Mesothelial cell of epicardium (in vitro differentiated cells): ENCODE data around the gene ADA. TPM values are rescaled to one million over a fixed set of nuclear protein-coding genes. Genes with fewer than 3 reads are reported as not detected.
"Not testable (repeated sequence)": the region's sequence is repeated elsewhere in the genome, so short reads cannot be mapped to it uniquely, and the experiment has no call there.

Source experiments
- DNase-seq, 2 experiments: peaks; one replicate each; pipeline ENCODE4 v3.0.0; 2021; ENCODE audit warnings: low spot score in 2 of 2; ENCODE audit not compliant: unreplicated experiment in 2 of 2
- H3K27ac Mint-ChIP-seq: 2 replicates; pipeline ENCODE4 v1.8.0; 2021; ENCODE audit warnings: mixed read lengths
- H3K27me3 Mint-ChIP-seq: 2 replicates; pipeline ENCODE4 v1.8.0; 2021; ENCODE audit warnings: low read depth, mixed read lengths
- H3K36me3 Mint-ChIP-seq: 2 replicates; pipeline ENCODE4 v1.8.0; 2021; ENCODE audit warnings: mixed read lengths
- H3K4me1 Mint-ChIP-seq: 2 replicates; pipeline ENCODE4 v1.8.0; 2021; ENCODE audit warnings: mixed read lengths
- H3K4me3 Mint-ChIP-seq: 2 replicates; pipeline ENCODE4 v1.8.0; 2021; ENCODE audit warnings: mild to moderate bottlenecking, moderate library complexity, mixed read lengths
- H3K9me3 Mint-ChIP-seq: 2 replicates; pipeline ENCODE4 v1.8.0; 2021; ENCODE audit warnings: mixed read lengths
- total RNA-seq: library from RNA; stranded (reverse); gene quantifications from 3 replicates; pipeline ENCODE4 v1.2.1, GENCODE V29; 2021
- TF ChIP-seq, protein P1 (sequence below): fragments of 200-600 bp; sonication (generic); IDR thresholded peaks from one replicate; pipeline ENCODE4 v1.5.0; 2021; ENCODE audit warnings: antibody characterized with exemption; ENCODE audit not compliant: unreplicated experiment

ADA gene
- 21.7 to 23.1 TPM (median 22.5 TPM) in 3 replicates for total RNA-seq

DNA sequence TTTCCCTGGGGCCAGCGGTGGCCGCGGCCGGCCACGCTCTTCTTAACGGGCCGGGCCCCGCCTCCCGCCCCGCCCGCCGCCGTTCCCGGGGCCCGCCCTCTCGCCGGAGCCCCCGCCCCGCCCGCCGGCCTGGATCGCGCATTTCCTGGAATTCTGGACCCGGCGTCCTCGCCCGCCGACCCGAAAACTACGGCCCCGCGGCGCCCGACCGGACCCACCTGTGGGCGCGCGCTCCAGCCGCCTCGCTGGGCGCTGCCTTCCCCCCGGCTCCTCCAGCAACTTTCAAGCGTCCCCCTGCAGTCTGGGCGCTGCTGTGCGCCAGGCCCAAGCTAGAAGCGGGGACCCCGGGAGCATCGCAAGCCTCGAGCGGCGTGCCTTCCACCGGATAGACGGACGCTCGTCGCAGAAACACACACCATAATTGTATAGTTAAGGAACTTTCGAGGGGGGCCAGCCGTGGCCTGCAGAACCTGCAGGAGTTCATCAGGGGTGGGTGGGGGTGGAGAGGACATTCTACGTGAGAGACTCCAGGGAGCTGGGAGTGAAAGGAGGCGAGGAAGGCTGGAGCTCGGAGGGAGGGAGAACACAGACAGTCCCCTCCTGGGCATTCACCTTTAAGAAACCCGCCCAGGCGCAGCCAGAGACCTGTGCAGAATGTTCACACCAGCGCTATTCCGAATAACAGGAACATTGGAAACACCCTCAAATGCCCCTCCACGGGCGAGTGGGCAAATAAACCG lies at the start of gene ADA:
TSS of gene ADA (minus strand) at position 16 of the 740 bp plus-strand sequence. CDS start 92 bp downstream, outside the sequence.
- H3K4me3 Mint-ChIP-seq = peak within 1 kb of the TSS; percentile 70

DNA sequence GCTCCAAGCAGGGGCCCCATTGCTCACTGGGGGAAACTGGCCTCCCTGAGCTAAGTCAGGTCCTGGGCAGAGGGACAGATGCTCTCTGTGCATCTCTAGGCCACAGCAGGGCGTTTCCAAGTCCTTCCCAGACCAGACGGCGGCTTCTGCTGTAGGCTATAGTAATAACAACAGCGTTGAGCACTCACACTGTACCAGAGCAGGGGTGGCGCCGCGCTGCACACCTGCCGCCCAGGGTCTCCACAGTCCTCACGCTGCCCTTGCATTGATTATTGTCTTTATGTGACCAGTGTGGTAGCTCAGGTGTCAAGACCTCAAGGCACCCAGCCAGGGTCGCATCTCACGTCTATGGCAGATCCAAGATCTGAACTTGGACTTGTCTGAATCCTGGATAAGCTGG lies 48.8 kb upstream of the ADA start:
- no peak overlapping the region for H3K4me3 Mint-ChIP-seq
- H3K27ac Mint-ChIP-seq = no peak overlapping the region
- no peak for DNase-seq
- H3K27me3 Mint-ChIP-seq = no peaks in the 10 kb centered on the region
- peaks cover 10% of the 10 kb centered on the region for H3K4me1 Mint-ChIP-seq
- TF ChIP-seq, protein P1, sequence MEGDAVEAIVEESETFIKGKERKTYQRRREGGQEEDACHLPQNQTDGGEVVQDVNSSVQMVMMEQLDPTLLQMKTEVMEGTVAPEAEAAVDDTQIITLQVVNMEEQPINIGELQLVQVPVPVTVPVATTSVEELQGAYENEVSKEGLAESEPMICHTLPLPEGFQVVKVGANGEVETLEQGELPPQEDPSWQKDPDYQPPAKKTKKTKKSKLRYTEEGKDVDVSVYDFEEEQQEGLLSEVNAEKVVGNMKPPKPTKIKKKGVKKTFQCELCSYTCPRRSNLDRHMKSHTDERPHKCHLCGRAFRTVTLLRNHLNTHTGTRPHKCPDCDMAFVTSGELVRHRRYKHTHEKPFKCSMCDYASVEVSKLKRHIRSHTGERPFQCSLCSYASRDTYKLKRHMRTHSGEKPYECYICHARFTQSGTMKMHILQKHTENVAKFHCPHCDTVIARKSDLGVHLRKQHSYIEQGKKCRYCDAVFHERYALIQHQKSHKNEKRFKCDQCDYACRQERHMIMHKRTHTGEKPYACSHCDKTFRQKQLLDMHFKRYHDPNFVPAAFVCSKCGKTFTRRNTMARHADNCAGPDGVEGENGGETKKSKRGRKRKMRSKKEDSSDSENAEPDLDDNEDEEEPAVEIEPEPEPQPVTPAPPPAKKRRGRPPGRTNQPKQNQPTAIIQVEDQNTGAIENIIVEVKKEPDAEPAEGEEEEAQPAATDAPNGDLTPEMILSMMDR = no peak
- H3K9me3 Mint-ChIP-seq = no peaks in the 10 kb centered on the region
- H3K36me3 Mint-ChIP-seq = no peaks in the 10 kb centered on the region

More for the DNA sequence above, at the start of gene ADA:
- H3K27ac Mint-ChIP-seq = peak within 1 kb of the TSS; percentile 7
- no peaks in the 10 kb centered on the region for H3K36me3 Mint-ChIP-seq
- H3K9me3 Mint-ChIP-seq = no peaks in the 10 kb centered on the region
- TF ChIP-seq, protein P1 = no peak
- H3K4me1 Mint-ChIP-seq = peaks cover 11% of the 10 kb centered on the region
- DNase-seq = peak; percentile 34 to 69
- peaks cover 9% of the 10 kb centered on the region for H3K27me3 Mint-ChIP-seq

GRCh38 chr20:44698351-44698750 lies 46.9 kb upstream of the ADA start:
- H3K27ac Mint-ChIP-seq = no peak overlapping the region
- no peaks in the 10 kb centered on the region for H3K36me3 Mint-ChIP-seq
- DNase-seq = no peak
- H3K9me3 Mint-ChIP-seq = no peaks in the 10 kb centered on the region
- peaks cover 10% of the 10 kb centered on the region for H3K4me1 Mint-ChIP-seq
- no peaks in the 10 kb centered on the region for H3K27me3 Mint-ChIP-seq
- no peak overlapping the region for H3K4me3 Mint-ChIP-seq
- TF ChIP-seq, protein P1 = no peak

DNA sequence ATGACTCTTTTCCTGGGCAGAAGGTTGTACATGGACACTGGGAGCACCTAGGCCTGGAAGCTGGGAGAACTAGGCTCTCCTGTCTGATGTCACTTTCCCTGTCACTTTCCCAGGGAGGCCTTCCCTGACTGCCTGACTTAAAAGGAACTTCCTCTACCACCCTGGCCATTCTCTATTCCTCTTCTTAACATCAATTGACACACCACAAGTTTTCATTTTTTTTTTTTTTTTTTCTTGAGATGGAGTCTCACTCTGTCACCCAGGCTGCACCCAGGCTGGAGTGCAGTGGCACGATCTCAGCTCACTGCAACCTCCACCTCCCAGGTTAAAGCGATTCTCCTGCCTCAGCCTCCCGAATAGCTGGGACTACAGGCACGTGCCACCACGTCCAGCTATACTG lies 45.5 kb upstream of the ADA start:
- not testable (repeated sequence) for H3K27ac Mint-ChIP-seq, DNase-seq, H3K9me3 Mint-ChIP-seq, H3K4me3 Mint-ChIP-seq, H3K36me3 Mint-ChIP-seq, H3K27me3 Mint-ChIP-seq
- H3K4me1 Mint-ChIP-seq = peaks cover 10% of the 10 kb centered on the region

- Mint-ChIP-seq H3K4me1 (peaks cover 5% of the 10 kb centered on the region), H3K27me3 (no peaks in the 10 kb centered on the region), H3K9me3 (peaks cover 7% of the 10 kb centered on the region), H3K4me3 (no peak overlapping the region), H3K36me3 (no peaks in the 10 kb centered on the region), H3K27ac (no peak overlapping the region)
- no peak for DNase-seq
- TF ChIP-seq, protein P1 = no peak
Observed at GRCh38 chr20:44696315-44696714, 44.8 kb upstream of the ADA start.

DNA sequence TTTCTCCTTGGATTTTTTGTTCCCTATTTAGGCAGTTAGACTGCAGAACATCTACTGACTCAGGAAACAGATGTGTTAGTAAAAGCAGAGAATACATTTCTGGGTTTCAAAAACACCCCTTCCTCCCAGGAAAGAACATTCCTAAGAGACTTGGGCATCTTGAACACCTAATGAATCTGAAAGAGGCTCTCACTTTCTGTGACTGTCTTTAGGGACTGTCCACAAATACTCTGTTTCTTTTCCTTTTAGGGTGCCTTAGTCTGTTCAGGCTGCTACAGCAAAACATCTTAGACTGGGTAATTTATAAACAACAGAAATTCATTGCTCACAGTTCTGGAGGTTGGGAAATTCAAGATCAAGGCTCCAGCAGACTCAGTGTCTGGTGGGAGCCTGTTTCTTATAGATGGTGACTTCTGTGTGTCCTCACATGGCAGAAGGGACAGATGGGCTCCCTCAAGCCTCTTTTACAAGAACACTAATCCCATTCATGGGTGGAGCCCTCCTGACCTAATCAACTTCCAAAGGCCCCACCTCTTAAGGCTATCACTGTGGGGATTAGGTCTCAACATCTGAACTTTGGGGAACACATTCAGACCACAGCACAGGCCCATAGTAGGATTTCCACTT lies 44.3 kb upstream of the ADA start:
- Mint-ChIP-seq H3K36me3 (no peaks in the 10 kb centered on the region), H3K4me3 (no peak overlapping the region), H3K27me3 (no peaks in the 10 kb centered on the region), H3K4me1 (no peaks in the 10 kb centered on the region), H3K27ac (no peak overlapping the region), H3K9me3 (peaks cover 7% of the 10 kb centered on the region)
- TF ChIP-seq, protein P1 = no peak
- no peak for DNase-seq
